Mesenchymal stem cell (in vitro differentiated cells and primary cell): ENCODE measurements around the gene KDM4C.

Source experiments
- DNase-seq: peaks from one replicate; pipeline ENCODE4 v3.0.0-alpha.2; 2013
- H2AFZ ChIP-seq: one replicate; pipeline ENCODE4 v1.6.1; 2013; ENCODE audit warnings: low read depth, mild to moderate bottlenecking, control low read depth, inconsistent platforms, low read length, moderate library complexity
- H2AK5ac ChIP-seq: 2 replicates; pipeline ENCODE4 v1.6.1; 2013; ENCODE audit warnings: low read length, moderate library complexity, mild to moderate bottlenecking, inconsistent platforms; ENCODE audit not compliant: severe bottlenecking
- H2BK120ac ChIP-seq: one replicate; pipeline ENCODE4 v1.6.1; 2013; ENCODE audit warnings: low read depth, mild to moderate bottlenecking, inconsistent platforms, low read length, moderate library complexity
- H2BK12ac ChIP-seq, 2 experiments: one replicate each; pipeline ENCODE4 v1.6.1; 2013; ENCODE audit warnings: inconsistent platforms in 2 of 2, low read length in 2 of 2, mild to moderate bottlenecking in 2 of 2, moderate library complexity in 2 of 2, control low read depth in 1 of 2
- H2BK15ac ChIP-seq: one replicate; pipeline ENCODE4 v1.6.1; 2013; ENCODE audit warnings: mild to moderate bottlenecking, low read depth, inconsistent platforms; ENCODE audit not compliant: poor library complexity, severe bottlenecking
- H2BK5ac ChIP-seq: 2 replicates; pipeline ENCODE4 v1.6.1; 2013; ENCODE audit warnings: low read depth, mild to moderate bottlenecking, low read length, control low read depth, inconsistent platforms; ENCODE audit not compliant: poor library complexity, severe bottlenecking
- H3K14ac ChIP-seq, 2 experiments: one replicate each; pipeline ENCODE4 v1.6.1; 2013; ENCODE audit warnings: inconsistent platforms in 2 of 2, low read length in 2 of 2, control low read depth in 1 of 2, mild to moderate bottlenecking in 1 of 2, moderate library complexity in 1 of 2
- H3K18ac ChIP-seq, 2 experiments: one replicate each; pipeline ENCODE4 v1.6.1; 2013; ENCODE audit warnings: inconsistent platforms in 2 of 2, low read length in 2 of 2, control low read depth in 1 of 2, low read depth in 1 of 2, mild to moderate bottlenecking in 1 of 2
- H3K23ac ChIP-seq, 2 experiments: one replicate each; pipeline ENCODE4 v1.6.1; 2013; ENCODE audit warnings: inconsistent platforms in 2 of 2, low read length in 2 of 2, mild to moderate bottlenecking in 2 of 2, moderate library complexity in 2 of 2, control low read depth in 1 of 2
- H3K27ac ChIP-seq: 2 replicates; pipeline ENCODE4 v1.5.1; 2013; ENCODE audit warnings: mild to moderate bottlenecking, moderate library complexity, low read length, control low read depth, inconsistent platforms; ENCODE audit not compliant: poor library complexity, severe bottlenecking
- H3K27me3 ChIP-seq, 2 experiments: 2 replicates each; pipeline versions ENCODE4 v1.6.1 to v1.7.0; 2013; ENCODE audit warnings: low read length in 2 of 2, mild to moderate bottlenecking in 2 of 2, moderate library complexity in 2 of 2, control low read depth in 1 of 2, inconsistent platforms in 1 of 2; ENCODE audit not compliant: control insufficient read depth in 1 of 2, insufficient read depth in 1 of 2
- H3K36me3 ChIP-seq, 2 experiments: 2 replicates each; pipeline versions ENCODE4 v1.6.1 to v1.7.0; 2013; ENCODE audit warnings: low read length in 2 of 2, control low read depth in 1 of 2, inconsistent platforms in 1 of 2, low read depth in 1 of 2, mild to moderate bottlenecking in 1 of 2; ENCODE audit not compliant: insufficient read depth in 2 of 2, control insufficient read depth in 1 of 2
- H3K4ac ChIP-seq, 2 experiments: one replicate each; pipeline ENCODE4 v1.6.1; 2013; ENCODE audit warnings: inconsistent platforms in 2 of 2, low read length in 2 of 2, mild to moderate bottlenecking in 2 of 2, moderate library complexity in 2 of 2, control low read depth in 1 of 2, low read depth in 1 of 2
- H3K4me1 ChIP-seq: 2 replicates; pipeline ENCODE4 v1.6.1; 2013; ENCODE audit warnings: low read depth, low read length, control low read depth; ENCODE audit not compliant: control insufficient read depth, insufficient read depth
- H3K4me2 ChIP-seq: 2 replicates; pipeline ENCODE4 v1.6.1; 2013; ENCODE audit warnings: low read length, mild to moderate bottlenecking, inconsistent platforms; ENCODE audit not compliant: poor library complexity, severe bottlenecking
- H3K4me3 ChIP-seq, 2 experiments: 2 replicates each; pipeline versions ENCODE4 v1.5.1 to v1.7.0; 2013; ENCODE audit warnings: low read length in 2 of 2, mild to moderate bottlenecking in 2 of 2, control low read depth in 1 of 2, low read depth in 1 of 2; ENCODE audit not compliant: insufficient read depth in 1 of 2
- H3K79me1 ChIP-seq: replicated peaks from 2 replicates; pipeline ENCODE4 v1.6.1; 2013; ENCODE audit warnings: mild to moderate bottlenecking, control low read depth, low read length, inconsistent platforms; ENCODE audit not compliant: poor library complexity, severe bottlenecking
- H3K9ac ChIP-seq: 2 replicates; pipeline ENCODE4 v1.7.0; 2013; ENCODE audit warnings: mild to moderate bottlenecking, low read length, moderate library complexity
- H3K9me3 ChIP-seq: 2 replicates; pipeline ENCODE4 v1.7.0; 2013; ENCODE audit warnings: mild to moderate bottlenecking, low read length; ENCODE audit not compliant: control insufficient read depth
- H4K8ac ChIP-seq: one replicate; pipeline ENCODE4 v1.6.1; 2013; ENCODE audit warnings: inconsistent platforms, mild to moderate bottlenecking, low read length, moderate library complexity
- H4K91ac ChIP-seq: one replicate; pipeline ENCODE4 v1.6.1; 2013; ENCODE audit warnings: mild to moderate bottlenecking, low read length, inconsistent platforms
- WGBS: methylation state at CpG from one replicate; pipeline ENCODE4 v1.1.7; 2013; ENCODE audit warnings: mixed read lengths; 5-methylcytosine and 5-hydroxymethylcytosine counted together

KDM4C gene

DNA sequence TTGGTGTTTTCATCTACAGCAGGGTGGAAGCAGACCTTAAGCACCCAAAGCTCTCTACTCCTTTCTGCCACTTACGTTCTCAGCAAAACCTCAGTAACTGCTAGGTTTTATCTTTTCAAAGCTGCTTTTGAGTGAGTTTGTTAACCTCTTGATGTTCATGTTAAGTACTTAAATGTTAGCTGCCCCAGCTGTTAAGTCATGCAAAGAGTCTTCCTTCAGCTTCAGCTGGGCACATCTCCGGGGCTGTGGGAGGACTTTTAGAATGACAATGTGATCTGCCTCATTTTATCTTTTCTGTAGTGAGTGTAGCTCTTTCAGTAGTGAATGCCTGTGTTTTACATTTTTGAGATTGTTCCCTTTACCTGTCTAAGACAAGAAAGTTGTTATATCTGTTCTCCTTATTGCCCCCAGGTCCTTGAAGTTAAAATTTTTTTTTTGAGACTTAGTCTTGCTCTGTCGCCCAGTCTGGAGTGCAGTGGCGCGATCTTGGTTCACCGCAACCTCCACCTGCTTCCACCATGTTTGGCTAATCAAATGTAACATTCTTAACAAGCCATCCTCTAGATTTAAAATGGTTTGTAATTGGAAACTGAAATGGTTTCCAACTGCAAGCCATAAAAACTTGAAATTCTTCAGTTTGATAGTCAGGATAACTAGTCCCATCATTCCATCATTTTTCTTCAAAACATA, 19.6 kb downstream of the KDM4C start:
- H3K9ac ChIP-seq, result no peak overlapping the region
- no peak overlapping the region for H2AK5ac ChIP-seq
- H2BK120ac ChIP-seq, result no peak overlapping the region
- H2BK12ac ChIP-seq, result no peak overlapping the region
- H3K4ac ChIP-seq, result no peak overlapping the region
- H2AFZ ChIP-seq, result no peak overlapping the region
- no peaks in the 10 kb centered on the region for H3K4me1 ChIP-seq
- H2BK15ac ChIP-seq, result no peak overlapping the region
- no peak overlapping the region for H3K18ac ChIP-seq
- 60% methylated on average over 3 of the region's 6 CpGs for WGBS
- no peak overlapping the region for H3K4me3 ChIP-seq
- H2BK5ac ChIP-seq, result no peak overlapping the region
- H4K91ac ChIP-seq, result no peak overlapping the region
- no peak overlapping the region for H3K23ac ChIP-seq
- H3K36me3 ChIP-seq, result no peaks in the 10 kb centered on the region
- H3K79me1 ChIP-seq, result peaks cover 21% of the 10 kb centered on the region
- H3K14ac ChIP-seq, result no peak overlapping the region
- no peaks in the 10 kb centered on the region for H3K27me3 ChIP-seq
- H4K8ac ChIP-seq, result no peak overlapping the region
- no peaks in the 10 kb centered on the region for H3K9me3 ChIP-seq
- no peak overlapping the region for H3K27ac ChIP-seq
- H3K4me2 ChIP-seq, result no peak overlapping the region
- DNase-seq, result no peak

DNA sequence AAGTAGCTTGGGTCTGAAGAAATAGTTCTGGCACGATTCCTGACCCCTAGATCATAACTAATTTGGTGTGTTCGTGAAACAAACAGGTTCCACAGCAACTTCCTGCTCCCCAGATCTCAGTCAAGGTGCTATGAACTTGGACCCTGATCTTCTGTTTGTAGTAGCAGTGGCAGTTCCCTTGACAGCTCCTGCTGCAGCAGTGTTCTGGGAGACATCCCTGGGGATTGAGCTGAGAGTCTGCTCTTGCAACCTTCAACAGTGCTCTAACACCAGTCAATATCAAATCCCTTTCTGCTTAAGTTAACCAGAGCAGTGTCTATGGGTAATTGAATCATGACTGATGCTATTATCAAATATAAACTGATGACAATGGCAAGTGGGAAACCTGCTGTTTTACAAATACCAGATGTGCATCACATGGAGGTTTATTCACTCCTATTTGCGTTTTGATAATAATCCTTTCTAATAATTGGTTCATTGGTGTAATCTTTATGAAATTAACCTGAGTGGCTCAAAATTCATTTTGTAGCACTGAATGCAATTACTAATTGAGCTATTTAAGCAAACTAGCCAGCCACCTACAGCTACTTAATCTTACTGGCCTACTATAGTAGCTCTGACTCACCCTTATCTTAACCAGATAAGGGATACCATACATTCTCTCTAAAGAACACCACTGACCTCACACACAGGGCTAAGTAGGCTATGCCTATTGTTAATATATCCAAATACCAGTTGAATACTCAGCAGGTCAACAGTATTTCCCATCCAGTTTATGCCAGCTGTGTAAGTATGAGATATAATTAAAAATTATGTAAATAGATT, 21.9 kb downstream of the KDM4C start:
- Histone ChIP-seq H4K8ac (no peak overlapping the region), H2BK120ac (no peak overlapping the region), H3K4me3 (no peak overlapping the region), H3K23ac (no peak overlapping the region), H3K4me1 (no peaks in the 10 kb centered on the region), H3K4ac (no peak overlapping the region), H2BK15ac (no peak overlapping the region), H2AFZ (no peak overlapping the region), H3K9ac (no peak overlapping the region), H2AK5ac (no peak overlapping the region), H3K27ac (no peak overlapping the region), H3K36me3 (no peaks in the 10 kb centered on the region), H3K14ac (peak overlapping the region in 1 of 2 experiments; percentile 11), H3K4me2 (no peak overlapping the region), H3K27me3 (no peaks in the 10 kb centered on the region), H3K9me3 (no peaks in the 10 kb centered on the region), H4K91ac (no peak overlapping the region), H3K18ac (no peak overlapping the region), H2BK5ac (no peak overlapping the region), H2BK12ac (no peak overlapping the region), H3K79me1 (peaks cover 29% of the 10 kb centered on the region)
- peak; percentile 51 for DNase-seq
- WGBS, result 81% methylated on average over 2 of the region's 3 CpGs

DNA sequence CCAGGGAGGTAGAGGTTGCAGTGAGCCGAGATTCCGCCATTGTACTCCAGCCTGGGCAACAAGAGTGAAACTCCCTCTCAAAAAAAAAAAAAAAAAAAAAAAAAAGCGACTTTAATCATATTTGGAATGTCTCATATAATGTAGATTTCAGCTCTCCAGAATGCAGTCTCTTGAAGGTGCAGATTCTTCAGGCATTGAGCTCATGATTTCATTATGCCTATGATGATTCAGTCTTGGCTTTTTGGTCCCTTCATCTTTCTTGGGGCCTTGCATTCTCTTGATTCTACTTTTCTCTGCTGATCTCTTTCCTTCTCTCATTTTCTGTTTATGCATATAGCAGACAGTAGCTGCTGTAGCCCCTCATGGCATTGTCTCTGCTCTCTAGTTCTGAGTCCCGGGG, 22.9 kb downstream of the KDM4C start:
- Histone ChIP-seq H3K27me3 (no peaks in the 10 kb centered on the region), H3K14ac (no peak overlapping the region), H3K27ac (no peak overlapping the region), H3K4me1 (no peaks in the 10 kb centered on the region), H4K91ac (no peak overlapping the region), H2AK5ac (no peak overlapping the region), H3K36me3 (no peaks in the 10 kb centered on the region), H3K9me3 (no peaks in the 10 kb centered on the region), H2BK120ac (no peak overlapping the region), H2AFZ (no peak overlapping the region), H4K8ac (no peak overlapping the region), H2BK5ac (no peak overlapping the region), H2BK12ac (no peak overlapping the region), H3K18ac (no peak overlapping the region), H3K23ac (no peak overlapping the region), H3K9ac (no peak overlapping the region), H3K79me1 (peaks cover 32% of the 10 kb centered on the region), H3K4me2 (no peak overlapping the region), H3K4ac (no peak overlapping the region), H2BK15ac (no peak overlapping the region), H3K4me3 (no peak overlapping the region)
- no peak for DNase-seq
- 95% methylated on average over 1 of the region's 4 CpGs for WGBS

DNA sequence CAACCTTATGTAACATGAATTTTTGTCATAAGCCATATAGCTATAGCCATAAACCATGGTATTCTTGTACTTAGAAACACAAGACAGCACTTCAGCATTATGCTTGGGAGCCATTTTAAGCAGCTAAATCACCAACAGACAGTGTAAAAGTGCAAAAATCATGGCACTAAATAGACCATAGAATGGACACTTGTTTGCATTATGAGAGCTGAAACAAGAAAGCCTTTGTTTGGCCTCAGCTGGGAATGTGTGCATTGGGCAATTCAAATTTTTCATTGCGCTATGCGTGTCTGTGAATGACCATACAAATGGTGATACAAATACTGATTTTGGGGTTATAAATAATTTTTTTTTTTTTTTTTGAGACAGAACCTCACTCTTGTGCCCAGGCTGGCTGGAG, 23.7 kb downstream of the KDM4C start:
- H3K14ac ChIP-seq, result no peak overlapping the region
- H2BK12ac ChIP-seq, result no peak overlapping the region
- no peak overlapping the region for H2BK120ac ChIP-seq
- no peaks in the 10 kb centered on the region for H3K4me1 ChIP-seq
- no peak overlapping the region for H3K23ac ChIP-seq
- no peak overlapping the region for H4K8ac ChIP-seq
- H4K91ac ChIP-seq, result no peak overlapping the region
- H3K18ac ChIP-seq, result no peak overlapping the region
- WGBS, result 50% methylated on average over 2 of the region's 2 CpGs
- H3K79me1 ChIP-seq, result peaks cover 32% of the 10 kb centered on the region
- DNase-seq, result no peak
- H3K4me2 ChIP-seq, result no peak overlapping the region
- no peak overlapping the region for H3K27ac ChIP-seq
- H2BK5ac ChIP-seq, result no peak overlapping the region
- H3K9me3 ChIP-seq, result no peaks in the 10 kb centered on the region
- no peak overlapping the region for H3K4me3 ChIP-seq
- H3K4ac ChIP-seq, result no peak overlapping the region
- H3K9ac ChIP-seq, result no peak overlapping the region
- no peaks in the 10 kb centered on the region for H3K27me3 ChIP-seq
- H2AK5ac ChIP-seq, result no peak overlapping the region
- no peaks in the 10 kb centered on the region for H3K36me3 ChIP-seq
- no peak overlapping the region for H2BK15ac ChIP-seq
- H2AFZ ChIP-seq, result no peak overlapping the region
